ENCODE results near the gene PLCL2.
"Not testable (repeated sequence)": the region's sequence is repeated elsewhere in the genome, so short reads cannot be mapped to it uniquely, and the experiment has no call there.

The PLCL2 gene

DNA sequence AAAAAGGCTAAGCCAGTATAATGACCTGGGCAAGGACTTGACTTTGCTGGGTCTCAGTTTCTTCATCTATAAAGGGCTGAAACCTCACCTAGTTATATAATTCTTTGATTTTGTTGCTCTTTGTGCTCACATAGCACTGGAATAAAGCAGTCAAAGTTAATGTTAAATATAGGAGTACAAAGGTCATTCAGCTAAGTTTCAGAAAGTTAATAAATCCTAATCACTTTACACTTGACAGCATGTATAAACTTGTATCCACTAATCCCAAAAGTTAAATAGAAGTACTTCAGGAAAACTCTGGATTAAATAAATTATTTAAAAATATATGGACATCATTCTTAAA, 33.9 kb downstream of the PLCL2 start:
- DNase-seq = no peak

DNA sequence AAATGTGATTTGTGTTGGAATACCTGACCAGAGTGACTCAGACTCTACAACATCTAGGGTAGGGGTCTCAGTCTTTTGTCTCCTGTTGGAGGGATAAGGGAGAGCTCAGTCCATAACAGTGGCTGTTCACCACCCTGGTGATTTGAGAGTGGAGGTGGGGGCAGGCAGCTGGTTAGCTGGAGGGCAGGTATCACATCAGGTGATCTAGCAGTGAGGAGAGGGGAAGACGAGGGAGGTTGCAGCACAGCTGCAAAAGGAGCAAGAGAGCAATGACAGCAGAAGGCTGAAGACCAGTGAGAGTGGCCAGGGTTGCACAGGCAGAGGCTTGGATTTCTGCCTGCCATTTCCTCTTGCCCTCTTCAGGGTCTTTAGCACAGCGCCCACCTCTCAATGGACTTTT, 38.4 kb downstream of the PLCL2 start:
- no peak for DNase-seq

DNA sequence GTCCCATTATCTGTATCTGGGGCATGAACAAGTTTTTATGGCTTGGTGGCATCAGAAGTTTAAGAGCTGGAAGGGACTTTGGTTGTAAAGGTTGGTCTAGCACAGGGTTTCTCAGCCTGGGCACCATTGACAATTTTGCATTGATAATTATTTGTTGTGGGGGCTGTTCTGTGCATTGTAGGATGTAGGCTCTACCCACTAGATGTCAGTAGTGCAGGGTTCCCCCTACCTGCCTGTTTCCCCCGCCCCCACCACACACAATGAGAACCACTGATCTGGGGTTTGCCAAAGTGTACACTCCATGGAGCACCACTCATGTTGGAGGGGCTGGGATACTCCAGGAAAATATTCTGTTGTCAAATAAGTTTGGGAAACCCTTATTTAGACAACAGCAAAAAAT, 42.7 kb downstream of the PLCL2 start:
- no peak for DNase-seq

DNA sequence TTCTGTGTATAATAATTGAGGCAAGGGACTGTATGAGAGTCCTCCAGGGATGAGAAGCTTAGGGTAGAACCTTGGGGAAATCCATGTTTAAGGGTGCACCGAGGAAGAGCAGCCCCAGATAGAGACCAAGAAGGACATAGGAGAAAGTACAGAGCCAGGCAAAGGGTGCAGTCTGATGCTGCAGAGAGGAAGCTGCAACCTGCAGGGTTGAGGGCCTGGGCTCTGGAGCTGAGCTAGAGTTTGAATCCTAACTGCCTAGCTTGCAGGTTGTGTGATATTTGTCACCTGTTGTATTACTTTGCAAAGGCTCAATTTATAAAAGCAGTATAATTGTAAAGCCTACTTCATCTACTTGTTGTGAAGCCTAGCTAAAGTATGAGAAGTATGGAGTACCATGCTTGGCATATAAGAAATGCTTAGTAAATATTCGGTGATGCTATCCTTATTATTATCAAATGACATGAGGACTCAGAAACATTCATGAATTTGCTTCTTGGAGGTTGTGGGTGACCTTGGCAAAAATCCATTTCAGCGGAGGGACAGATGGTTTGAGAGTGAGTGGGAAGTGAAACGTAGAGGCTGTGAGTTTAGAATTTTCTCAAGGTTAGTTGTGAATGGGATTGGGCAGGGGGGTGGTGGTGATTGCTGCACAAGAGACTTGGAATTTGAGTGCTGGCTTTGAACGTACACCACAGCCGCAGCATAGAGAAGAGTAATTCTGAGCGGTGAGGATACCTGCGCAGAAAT, 43.8 kb downstream of the PLCL2 start:
- DNase-seq = no peak

DNA sequence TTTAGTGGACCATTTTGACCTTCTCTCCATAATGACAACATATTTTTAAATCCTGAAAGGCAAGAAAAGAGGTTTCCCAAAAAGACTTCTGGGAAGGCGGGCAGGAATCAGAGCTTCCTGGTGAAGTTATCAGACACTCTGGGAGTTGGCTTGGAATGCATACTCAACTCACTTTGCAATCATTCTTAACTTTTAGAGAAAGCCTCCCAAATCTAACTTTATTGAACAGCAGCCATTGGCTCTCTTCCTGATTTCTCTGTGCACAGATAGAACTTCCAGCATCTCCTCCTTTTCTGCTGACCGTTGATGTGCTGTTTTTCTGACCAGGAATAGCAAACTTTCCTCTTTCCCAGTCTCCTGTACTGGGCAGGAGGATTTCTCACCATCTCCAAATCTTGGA, 44.6 kb downstream of the PLCL2 start:
- DNase-seq = no peak

DNA sequence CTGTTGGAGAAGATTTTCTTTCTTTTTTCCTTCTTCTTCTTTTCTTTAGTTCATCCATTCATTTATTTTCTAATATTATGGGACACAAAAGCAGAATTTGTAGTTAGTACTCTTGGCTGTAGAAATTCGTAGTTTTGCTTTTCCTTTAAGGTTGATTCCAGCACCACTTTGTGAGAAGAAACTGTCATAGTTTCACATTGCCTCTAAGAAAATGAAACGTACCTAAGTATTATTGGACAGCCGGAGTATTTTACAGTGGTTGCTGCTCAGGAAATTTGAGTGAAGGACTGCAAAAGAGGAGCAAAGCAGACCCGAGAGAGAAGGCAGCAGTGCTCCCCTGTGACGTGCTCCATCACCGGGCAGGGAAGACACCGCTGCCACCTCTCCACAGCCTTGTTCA, 48.1 kb downstream of the PLCL2 start:
- DNase-seq = no peak

DNA sequence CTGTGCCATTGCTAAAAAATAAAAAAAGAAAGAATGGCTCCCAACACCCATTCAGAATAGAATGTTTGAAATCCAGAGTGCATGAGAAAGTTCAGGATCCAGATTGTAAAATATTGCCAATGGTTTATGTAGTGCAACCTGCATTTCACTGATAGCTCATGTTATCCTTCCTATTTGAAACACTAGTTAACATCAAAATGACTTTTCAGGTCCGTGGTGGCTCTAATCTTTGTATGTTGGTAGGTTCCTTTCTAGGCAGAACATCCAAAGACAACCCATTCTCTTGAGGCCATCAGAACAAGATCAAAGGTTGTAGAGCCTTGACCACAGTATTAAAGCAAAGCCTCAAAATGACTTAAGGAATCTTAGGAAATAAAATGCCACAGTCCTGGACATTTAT, 51.0 kb downstream of the PLCL2 start:
- DNase-seq = no peak

DNA sequence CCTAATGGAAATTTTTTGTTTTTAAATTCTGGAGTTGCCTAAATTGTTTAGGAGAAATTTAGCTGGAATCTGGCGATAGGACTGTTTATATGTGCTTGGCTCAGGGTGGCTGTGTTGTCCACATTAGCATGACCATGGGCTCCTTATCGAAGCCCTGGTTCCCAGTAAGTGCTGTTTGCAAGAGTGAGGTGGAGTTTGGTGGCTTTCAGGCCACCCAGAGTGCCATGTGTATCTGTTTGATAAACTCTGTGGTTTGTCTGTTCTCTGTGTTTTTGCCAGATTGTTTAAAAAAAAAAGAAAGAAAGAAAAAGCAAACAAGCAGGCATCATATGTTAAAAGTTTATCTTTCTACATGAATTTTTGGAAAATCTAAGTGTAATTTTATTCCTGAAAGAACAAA, 51.5 kb downstream of the PLCL2 start:
- DNase-seq = peak; percentile 35

DNA sequence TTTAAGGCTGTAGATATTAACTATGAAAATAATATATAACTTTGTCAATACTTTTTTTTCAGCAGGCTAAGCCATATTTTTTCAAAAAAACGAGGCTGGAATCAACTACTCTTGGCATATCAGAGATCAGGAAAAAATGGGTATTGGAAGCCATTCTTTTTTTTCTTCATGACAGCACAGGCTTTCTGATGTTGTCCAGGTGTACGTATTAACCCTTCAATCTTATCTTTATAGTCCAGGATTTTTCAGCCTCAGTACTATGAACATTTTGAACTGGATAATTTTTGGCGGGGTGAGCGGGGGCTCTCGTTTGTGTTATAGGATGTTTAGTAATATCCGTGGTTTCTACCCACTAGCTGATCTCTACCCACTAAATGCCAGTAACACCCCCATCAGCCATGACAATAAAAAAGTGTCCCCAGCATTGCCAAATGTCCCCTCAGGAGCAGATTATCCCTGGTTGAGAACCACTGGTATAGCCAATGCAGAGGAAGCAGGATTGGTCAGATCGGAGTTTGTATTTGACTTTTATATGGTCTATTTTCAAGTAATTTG, 52.0 kb downstream of the PLCL2 start:
- no peak for DNase-seq

DNA sequence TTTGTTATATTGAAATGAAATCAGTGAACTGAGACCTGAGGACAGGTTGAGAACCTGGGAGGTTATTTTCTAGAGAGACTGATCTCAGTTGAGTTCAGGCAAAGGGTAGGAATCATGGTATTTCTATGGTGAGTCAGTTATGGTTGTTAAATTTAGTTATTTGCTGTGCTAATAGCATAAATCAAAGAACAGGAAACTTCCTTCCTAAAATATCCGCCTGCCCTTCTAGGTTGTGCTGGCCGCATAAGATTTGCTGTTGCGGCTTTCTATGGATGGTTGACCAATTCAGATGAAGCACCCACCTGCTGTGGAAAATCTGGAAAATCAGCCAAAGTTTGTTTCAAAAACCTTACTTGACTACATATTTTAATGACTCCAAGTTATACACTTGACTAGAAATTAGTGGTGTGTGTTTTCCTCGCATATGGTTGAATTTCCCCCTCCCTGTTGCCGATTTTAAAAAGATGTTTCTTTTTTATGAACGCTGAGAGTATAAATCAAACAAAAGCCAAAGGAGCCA, 52.6 kb downstream of the PLCL2 start:
- DNase-seq = no peak

DNA sequence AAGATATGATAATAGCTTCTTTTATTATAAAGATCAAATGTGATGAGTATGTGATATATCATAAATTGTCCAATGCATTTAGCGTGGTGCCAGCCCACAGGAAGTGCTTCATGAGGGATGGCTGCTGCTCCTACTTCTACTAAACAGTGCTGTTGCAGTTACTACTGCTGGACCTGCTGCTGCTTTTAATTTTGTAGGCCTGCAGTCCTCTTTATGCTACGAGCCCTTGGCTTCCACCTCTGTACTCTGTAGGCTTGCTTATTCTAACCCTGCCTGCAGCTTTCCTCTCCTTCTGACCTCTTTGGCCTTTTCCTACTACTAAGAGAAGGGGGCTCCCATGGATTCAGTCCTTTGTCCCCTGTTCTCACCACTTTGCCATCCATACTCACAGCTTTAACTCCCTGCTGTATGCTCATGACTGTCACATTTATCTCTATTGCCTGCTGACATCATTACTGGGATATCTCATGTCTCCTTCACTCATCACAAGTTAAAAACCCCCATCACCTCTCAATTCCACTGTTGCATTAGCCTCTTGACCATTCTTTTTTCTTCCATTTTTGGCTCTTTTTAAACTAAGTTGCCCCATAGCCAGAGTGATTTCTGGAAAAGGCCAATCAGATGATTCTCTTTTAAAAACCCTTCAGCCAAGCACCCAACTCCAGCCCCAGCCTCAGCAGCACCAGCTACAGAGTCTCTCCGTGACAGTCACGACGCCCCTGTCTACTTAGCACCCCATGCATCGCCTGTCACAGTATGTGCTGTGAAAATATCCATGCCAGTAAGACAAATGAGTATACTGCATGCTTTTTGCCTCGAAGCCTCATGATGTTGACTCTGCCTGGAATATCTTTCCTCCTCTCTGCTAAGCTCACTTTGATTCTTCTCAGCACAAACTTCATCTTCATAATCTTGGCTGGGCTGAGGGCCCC, 56.3 kb downstream of the PLCL2 start:
- no peak for DNase-seq

DNA sequence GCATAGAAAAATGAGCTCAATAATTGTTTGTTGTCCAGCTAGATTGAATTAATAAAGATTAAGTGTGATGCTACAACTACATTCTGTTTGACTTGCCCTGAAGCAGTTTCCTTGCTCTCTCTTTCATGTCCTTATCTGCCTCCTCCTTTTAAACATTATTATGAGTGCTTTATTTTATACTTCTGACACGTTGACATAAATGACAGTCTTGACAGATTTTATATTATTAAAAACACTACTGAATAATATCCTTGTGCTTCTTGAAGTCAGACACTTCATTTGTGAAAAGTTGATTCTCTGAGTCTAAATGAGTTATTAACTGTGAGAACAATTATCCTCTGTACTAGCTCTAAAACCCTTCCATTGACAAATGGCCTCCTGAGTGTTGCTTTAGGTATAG, 58.2 kb downstream of the PLCL2 start:
- no peak for DNase-seq

DNA sequence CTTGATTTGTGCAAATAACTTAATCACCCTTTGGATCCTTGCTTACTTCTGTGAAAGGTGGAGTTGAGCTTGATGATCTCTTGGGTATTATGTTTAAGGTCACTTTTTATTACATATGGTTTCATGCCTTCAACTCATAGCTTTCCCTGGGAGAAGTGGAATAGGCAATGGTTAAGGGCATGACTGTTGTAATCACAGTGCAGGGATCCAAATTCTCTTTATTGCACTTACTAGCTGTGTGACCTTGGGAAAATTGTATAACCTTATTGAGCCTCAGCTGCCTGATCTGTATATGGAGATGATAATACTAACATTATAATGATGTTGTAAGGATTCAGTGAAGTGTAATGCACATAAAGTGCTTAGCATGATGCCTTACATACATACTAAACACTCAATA, 59.1 kb downstream of the PLCL2 start:
- DNase-seq = no peak

DNA sequence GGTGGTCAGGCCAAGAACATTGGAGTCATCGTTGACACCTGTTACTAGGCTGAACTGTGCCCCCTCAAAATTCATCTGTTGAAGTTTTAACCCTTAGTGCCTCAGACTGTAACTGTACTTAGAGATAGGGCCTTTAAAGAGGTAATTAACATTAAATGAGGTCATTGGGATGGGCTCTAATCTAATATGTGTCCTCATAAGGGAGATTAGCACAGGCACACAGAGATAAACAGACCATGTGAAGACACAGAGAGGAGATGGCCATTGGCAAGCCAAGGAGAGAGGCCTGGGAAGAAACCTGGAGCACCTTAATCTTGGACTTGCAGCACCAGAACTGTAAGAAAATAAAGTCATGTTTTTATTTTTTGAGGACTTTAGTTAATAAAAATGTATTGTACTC, 59.6 kb downstream of the PLCL2 start:
- DNase-seq = no peak

DNA sequence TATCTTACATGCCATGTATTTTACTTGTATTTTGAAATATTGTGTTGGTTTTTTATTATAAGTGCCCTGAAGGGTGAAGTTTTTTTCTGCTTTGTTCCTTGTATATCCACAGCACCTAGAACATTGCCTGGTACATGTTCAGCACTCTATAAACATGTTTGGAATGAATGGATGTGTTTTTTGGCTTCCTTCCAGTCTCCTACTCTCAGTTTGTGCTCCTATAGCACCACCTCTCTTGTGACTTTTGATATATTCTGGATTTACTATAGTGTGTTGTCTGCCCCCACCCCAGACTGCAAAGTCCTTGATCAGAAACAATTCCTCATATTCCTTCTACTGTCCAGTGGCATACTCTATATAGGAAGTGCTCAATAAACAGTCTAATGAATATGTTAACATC, 60.6 kb downstream of the PLCL2 start:
- DNase-seq = no peak

DNA sequence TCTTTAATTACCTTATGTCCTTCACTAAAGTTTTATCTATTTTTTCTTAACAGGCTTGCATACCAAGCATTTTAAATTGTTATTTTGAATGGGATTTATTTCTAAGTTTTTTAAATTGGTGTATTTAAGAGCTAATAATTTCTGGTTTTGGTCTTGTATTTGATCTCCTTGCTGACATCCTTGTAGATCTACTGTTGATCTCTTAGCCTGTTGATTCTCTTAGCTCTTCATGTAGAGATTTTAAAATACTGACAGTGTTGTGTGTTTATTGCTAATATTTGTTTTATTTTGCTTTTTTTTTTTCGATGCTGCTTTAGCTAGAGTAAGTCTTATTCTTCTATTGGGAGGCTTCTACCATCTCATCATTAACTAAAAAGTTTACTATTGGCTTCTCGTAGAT, 65.5 kb downstream of the PLCL2 start:
- no peak for DNase-seq

DNA sequence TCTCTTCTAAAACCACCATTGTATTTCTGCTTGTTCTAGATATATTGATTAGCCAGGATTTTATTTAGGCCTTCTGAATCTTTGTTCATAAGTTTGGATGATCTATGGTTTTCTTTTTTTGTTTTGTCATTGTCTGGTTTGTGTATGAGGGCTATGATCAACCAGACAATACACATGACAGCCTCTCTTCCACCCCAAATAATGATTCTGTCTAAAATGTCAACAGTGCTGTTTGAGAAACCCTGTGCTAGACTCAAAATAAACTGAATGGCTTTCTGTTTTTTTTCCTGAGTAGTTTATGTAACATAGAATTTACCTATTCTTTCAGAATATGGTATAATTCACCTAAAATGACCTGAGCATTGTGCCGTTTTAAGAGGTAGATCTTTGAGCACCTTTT, 66.1 kb downstream of the PLCL2 start:
- DNase-seq = no peak

DNA sequence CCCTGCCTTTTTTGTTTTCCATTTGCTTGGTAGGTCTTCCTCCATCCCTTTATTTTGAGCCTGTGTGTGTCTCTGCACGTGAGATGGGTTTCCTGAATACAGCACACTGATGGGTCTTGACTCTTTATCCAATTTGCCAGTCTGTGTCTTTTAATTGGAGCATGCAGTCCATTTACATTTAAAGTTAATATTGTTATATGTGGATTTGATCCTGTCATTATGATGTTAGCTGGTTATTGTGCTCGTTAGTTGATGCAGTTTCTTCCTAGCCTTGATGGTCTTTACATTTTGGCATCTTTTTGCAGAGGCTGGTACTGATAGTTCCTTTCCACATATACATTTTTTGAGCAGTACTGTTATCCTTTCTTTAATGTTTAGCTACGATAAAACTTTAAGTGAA, 73.1 kb downstream of the PLCL2 start:
- not testable (repeated sequence) for DNase-seq

DNA sequence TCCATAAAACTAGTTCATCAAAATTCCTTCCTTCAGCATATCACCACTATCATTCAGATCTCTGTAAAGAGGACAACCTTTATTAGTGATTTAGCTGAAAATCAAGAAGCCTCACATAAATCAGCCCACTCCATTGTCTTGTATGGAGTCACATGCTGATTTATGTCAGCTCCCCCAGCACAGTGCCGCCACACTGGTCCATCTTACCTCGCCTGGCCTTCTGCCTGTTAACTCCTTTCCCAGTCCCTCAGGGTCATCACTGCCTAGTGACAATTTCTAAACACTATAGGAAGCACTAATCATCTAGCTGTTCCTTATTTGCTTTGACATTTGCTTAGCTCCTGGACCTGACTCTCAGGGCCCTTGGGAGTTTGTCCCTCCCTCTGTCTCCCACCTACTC, 75.4 kb downstream of the PLCL2 start:
- DNase-seq = no peak

DNA sequence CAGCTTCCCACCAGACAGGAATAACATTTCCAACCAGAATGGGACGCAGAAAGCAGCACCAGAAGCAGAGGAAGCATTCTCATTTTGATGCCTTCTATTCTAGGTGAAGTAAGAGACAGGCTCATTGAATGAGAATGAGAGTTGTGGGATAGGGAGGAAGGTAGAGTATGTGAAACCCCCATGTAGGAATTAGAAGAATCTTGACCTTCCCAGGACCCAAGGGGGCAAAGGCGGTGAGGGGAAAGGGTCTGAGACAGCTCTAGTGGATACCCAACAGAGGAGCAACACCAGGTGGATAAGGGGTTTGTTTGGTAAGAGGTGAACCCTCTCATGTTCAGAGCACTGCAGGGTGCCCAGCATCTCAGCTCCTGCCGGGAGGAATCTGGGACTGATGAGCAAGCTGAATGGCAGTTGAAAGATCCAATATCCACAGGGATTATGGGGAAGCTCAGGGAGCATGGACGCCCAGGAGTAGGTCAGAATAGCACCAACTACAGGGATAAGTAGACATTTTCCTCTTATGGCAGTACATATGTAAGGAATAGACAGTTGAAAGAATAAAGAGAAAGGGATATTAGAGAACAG, 77.0 kb downstream of the PLCL2 start:
- no peak for DNase-seq

DNA sequence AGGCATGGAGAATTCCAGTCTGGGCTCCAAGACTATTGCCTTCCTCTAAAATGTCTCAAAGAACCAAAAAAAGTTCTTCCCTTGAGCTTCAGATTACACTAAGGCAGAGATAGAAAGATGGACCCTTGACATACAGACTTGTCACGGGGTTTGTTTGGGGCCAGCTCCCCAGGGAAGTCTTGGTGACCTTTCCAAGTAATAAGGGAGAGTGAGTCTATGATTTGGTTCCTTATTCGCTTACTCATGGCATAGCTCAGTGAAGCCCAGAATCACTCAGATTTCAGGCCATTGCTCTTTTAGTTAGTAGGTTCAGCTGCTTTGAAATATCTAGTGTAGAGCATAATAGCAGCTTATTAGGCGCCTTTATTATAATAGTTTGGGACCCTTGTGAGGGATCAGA, 90.3 kb downstream of the PLCL2 start:
- no peak for DNase-seq

DNA sequence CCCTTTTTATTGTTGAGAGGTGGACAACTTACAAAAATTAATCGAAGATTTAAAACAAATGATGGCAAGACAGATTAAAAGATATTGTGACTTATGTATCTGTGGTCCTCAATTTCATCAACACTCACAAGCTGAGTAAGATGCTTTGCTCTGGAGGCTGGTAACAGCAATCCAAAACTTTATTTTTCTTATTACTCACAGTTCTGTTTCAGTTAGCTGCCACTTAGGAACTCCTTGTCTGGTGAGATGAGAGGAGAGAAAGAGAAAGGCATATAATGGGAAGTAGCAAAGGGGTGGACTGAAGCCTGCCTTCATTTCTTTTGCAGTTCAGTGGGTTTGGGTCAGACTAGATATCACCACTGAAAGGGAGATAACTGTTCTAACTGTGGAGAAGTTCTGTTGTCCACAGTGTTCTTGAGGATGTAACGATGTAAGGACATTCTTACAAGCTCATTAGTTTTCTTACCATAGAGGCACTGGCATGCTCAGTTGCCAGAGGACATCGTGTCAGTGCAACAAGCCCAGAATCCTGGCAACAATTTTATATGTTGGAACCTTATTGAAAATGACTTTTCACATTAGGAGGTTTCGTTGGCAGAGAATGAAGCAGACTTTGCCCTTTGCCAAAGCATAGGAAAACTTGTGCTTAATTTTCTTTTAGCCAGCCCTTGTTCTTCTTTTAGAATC, 93.6 kb downstream of the PLCL2 start:
- no peak for DNase-seq

DNA sequence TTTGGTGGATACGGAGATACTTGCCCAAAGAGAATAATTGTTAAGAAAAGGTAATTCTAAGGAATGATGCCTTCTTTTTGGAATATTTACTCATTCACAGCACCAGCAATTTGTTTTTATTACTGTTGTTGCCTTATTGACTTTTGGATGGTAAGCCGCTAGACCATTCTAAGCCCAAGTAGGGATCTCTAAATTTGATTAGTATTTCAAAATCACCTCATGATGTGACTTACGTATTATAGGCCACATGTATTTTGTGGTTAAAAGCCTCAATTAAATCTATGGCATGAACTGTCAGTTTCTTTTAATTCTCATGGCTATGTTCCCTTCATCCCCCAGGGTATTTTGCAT, 94.1 kb downstream of the PLCL2 start:
- no peak for DNase-seq
